Measurements from ENCODE around the gene UNC93A.
"Not testable (repeated sequence)": the region's sequence is repeated elsewhere in the genome, so short reads cannot be mapped to it uniquely, and the experiment has no call there.

GRCh38 chr6:167278173-167278940 is 12.8 kb upstream of the UNC93A start:
- not testable (repeated sequence) for TF ChIP-seq CTCF (IDR thresholded peaks at IDR 0.05; ENCODE audit: poor library complexity); EZH2phosphoT487 (IDR thresholded peaks at IDR 0.05; ENCODE audit: low read depth, severe bottlenecking, unreplicated experiment); EZH2 (IDR thresholded peaks at IDR 0.05; ENCODE audit: borderline replicate concordance)

Measured in hepatocyte (in vitro differentiated cells).